MCF 10A (cell line): Measurements from ENCODE around the gene NKX2-4. TPM values are rescaled to one million over a fixed set of nuclear protein-coding genes. Genes with fewer than 3 reads are reported as not detected.

Experiments used
- BruUV-seq: library from RNA; stranded (reverse); fragments of 400-500 nt; replicated peaks from 2 replicates; lab custom pipeline; 2021; lab: Mats Ljungman, UMichigan
- CTCF ChIA-PET: fragments of 300-600 bp; sonication (Branson Sonifier 250); formaldehyde crosslinking; extraction: SDS; loops from one replicate; lab custom pipeline; 2021; ENCODE audit warnings: antibody characterized with exemption, inconsistent platforms; lab: Yijun Ruan, JAX
- POLR2A ChIA-PET: fragments of 300-600, 350-650 bp; sonication (Branson Sonifier 250); formaldehyde crosslinking; extraction: SDS; loops from one replicate; lab custom pipeline; 2020; ENCODE audit warnings: antibody characterized with exemption, inconsistent platforms; lab: Yijun Ruan, JAX
- DNase-seq: peaks from one replicate; pipeline ENCODE4 v3.0.0-alpha.2; 2018; ENCODE audit not compliant: unreplicated experiment
- H3K27ac Mint-ChIP-seq: one replicate; pipeline ENCODE4 v1.8.0; 2022; ENCODE audit warnings: mild to moderate bottlenecking, low read depth, mixed read lengths; ENCODE audit not compliant: unreplicated experiment
- H3K27me3 Mint-ChIP-seq: one replicate; pipeline ENCODE4 v1.8.0; 2022; ENCODE audit warnings: mixed read lengths; ENCODE audit not compliant: insufficient read depth, unreplicated experiment
- H3K36me3 Mint-ChIP-seq: one replicate; pipeline ENCODE4 v1.8.0; 2022; ENCODE audit warnings: mild to moderate bottlenecking, moderate library complexity, mixed read lengths; ENCODE audit not compliant: insufficient read depth, unreplicated experiment
- H3K4me1 Mint-ChIP-seq: one replicate; pipeline ENCODE4 v1.8.0; 2022; ENCODE audit warnings: mixed read lengths; ENCODE audit not compliant: insufficient read depth, unreplicated experiment
- H3K4me3 Mint-ChIP-seq: one replicate; pipeline ENCODE4 v1.8.0; 2022; ENCODE audit warnings: mild to moderate bottlenecking, moderate library complexity, mixed read lengths; ENCODE audit not compliant: unreplicated experiment
- H3K9me3 Mint-ChIP-seq: one replicate; pipeline ENCODE4 v1.8.0; 2022; ENCODE audit warnings: mixed read lengths; ENCODE audit not compliant: unreplicated experiment
- CTCF ChIP-seq: fragments of 200-600 bp; IDR thresholded peaks from one replicate; pipeline ENCODE4 v1.8.0; 2022; ENCODE audit warnings: antibody characterized with exemption, mild to moderate bottlenecking; ENCODE audit not compliant: unreplicated experiment
- intact Hi-C: fragments of 100-400 bp; cut with micrococcal nuclease; formaldehyde crosslinking; loops from 2 replicates; pipeline ENCODE4 v1.14.1; 2022
- total RNA-seq: library from RNA; stranded (reverse); gene quantifications from 2 replicates; pipeline ENCODE4 v1.2.3, GENCODE V29; 2022

Gene NKX2-4
- total RNA-seq, 1 experiment from 2014 or later: not detected

- Mint-ChIP-seq H3K27ac (no peak overlapping the region), H3K4me1 (peaks cover 29% of the 10 kb centered on the region), H3K36me3 (peaks cover 67% of the 10 kb centered on the region), H3K27me3 (no peaks in the 10 kb centered on the region), H3K9me3 (no peaks in the 10 kb centered on the region), H3K4me3 (no peak overlapping the region)
- no peak for TF ChIP-seq CTCF
- CTCF ChIA-PET: interaction anchor here (0.7 kb wide), 1 partner anchor 220 kb away, joined by 3 read pairs; no protein-coding TSS in a partner anchor
- BruUV-seq: no TSS peak
- POLR2A ChIA-PET: no interaction called here
- intact Hi-C loops: no loop called here
- DNase-seq: no peak
These were observed 38.6 kb downstream of the NKX2-4 start for GRCh38 chr20:21358737-21359136.

- Mint-ChIP-seq H3K27me3 (no peaks in the 10 kb centered on the region), H3K27ac (no peak overlapping the region), H3K9me3 (no peaks in the 10 kb centered on the region), H3K36me3 (peaks cover 58% of the 10 kb centered on the region), H3K4me3 (no peak overlapping the region), H3K4me1 (peaks cover 26% of the 10 kb centered on the region)
- ChIA-PET CTCF (interaction anchor here (0.5 to 2.0 kb wide), 2 partner anchors 122 to 231 kb away, joined by 4 to 7 read pairs; no protein-coding TSS in a partner anchor), POLR2A (interaction anchor here (0.6 to 1.0 kb wide), 3 partner anchors 31 to 332 kb away, joined by 3 read pairs; no protein-coding TSS in a partner anchor)
- TF ChIP-seq CTCF: no peak
- intact Hi-C loops: no loop called here
- DNase-seq: no peak
- BruUV-seq: no TSS peak
These were observed 39.5 kb downstream of the NKX2-4 start for GRCh38 chr20:21357844-21358243.

- H3K4me1 Mint-ChIP-seq: peaks cover 11% of the 10 kb centered on the region
- POLR2A ChIA-PET: interaction anchor here (0.6 to 1.5 kb wide), 3 partner anchors 15 to 94 kb away, joined by 3 to 4 read pairs (median 4); no protein-coding TSS in a partner anchor
- H3K27ac Mint-ChIP-seq: no peak overlapping the region
- H3K9me3 Mint-ChIP-seq: no peaks in the 10 kb centered on the region
- DNase-seq: no peak
- no TSS peak for BruUV-seq
- TF ChIP-seq CTCF: no peak
- no peaks in the 10 kb centered on the region for H3K27me3 Mint-ChIP-seq
- CTCF ChIA-PET: interaction anchor here (1.1 to 2.0 kb wide), 2 partner anchors 15 to 121 kb away, joined by 5 to 7 read pairs; no protein-coding TSS in a partner anchor
- H3K36me3 Mint-ChIP-seq: peaks cover 49% of the 10 kb centered on the region
- no peak overlapping the region for H3K4me3 Mint-ChIP-seq
- intact Hi-C loops: no loop called here
These were observed 40.9 kb downstream of the NKX2-4 start for GRCh38 chr20:21356386-21356785.

- H3K36me3 Mint-ChIP-seq: peaks cover 49% of the 10 kb centered on the region
- no peak overlapping the region for H3K27ac Mint-ChIP-seq
- BruUV-seq: no TSS peak
- no peaks in the 10 kb centered on the region for H3K9me3 Mint-ChIP-seq
- ChIA-PET POLR2A (interaction anchor here (1.0 to 1.5 kb wide), 2 partner anchors 15 to 94 kb away, joined by 3 to 4 read pairs; no protein-coding TSS in a partner anchor), CTCF (interaction anchor here (2.0 kb wide), 1 partner anchor 120 kb away, joined by 7 read pairs; no protein-coding TSS in a partner anchor)
- no peak for DNase-seq
- H3K27me3 Mint-ChIP-seq: no peaks in the 10 kb centered on the region
- peaks cover 7% of the 10 kb centered on the region for H3K4me1 Mint-ChIP-seq
- H3K4me3 Mint-ChIP-seq: no peak overlapping the region
- intact Hi-C loops: no loop called here
- no peak for TF ChIP-seq CTCF
These were observed 41.3 kb downstream of the NKX2-4 start for GRCh38 chr20:21355981-21356380.
